Measurements from ENCODE around the gene URB1.
A peak's percentile ranks its signal among the peaks of the same experiment; 100 is the strongest.
"Not testable (repeated sequence)": the region's sequence is repeated elsewhere in the genome, so short reads cannot be mapped to it uniquely, and the experiment has no call there.

URB1 gene

GRCh38 chr21:32410916-32411315, 18.1 kb upstream of the URB1 start:
- no peak for DNase-seq

- DNase-seq, result no peak
Observed at GRCh38 chr21:32410291-32410690, 17.5 kb upstream of the URB1 start.

- no peak for DNase-seq
Observed at GRCh38 chr21:32406405-32406804, 13.6 kb upstream of the URB1 start.

- peak; percentile 50 for DNase-seq
Observed at GRCh38 chr21:32403201-32403777, 10.5 kb upstream of the URB1 start.

- no peak for DNase-seq
Observed at GRCh38 chr21:32393677-32394001, 827 bp upstream of the URB1 start.

GRCh38 chr21:32392299-32392879, 423 bp downstream of the URB1 start:
- no peak for DNase-seq

GRCh38 chr21:32391755-32392154, 1.1 kb downstream of the URB1 start:
- DNase-seq, result no peak

GRCh38 chr21:32390537-32391224, 2.1 kb downstream of the URB1 start:
- not testable (repeated sequence) for DNase-seq

- DNase-seq, result no peak
Observed at GRCh38 chr21:32389337-32390015, 3.3 kb downstream of the URB1 start.

- DNase-seq, result no peak
Observed at GRCh38 chr21:32388306-32388705, 4.5 kb downstream of the URB1 start.

- DNase-seq, result no peak
Observed at GRCh38 chr21:32387151-32387550, 5.7 kb downstream of the URB1 start.

GRCh38 chr21:32386195-32386870, 6.5 kb downstream of the URB1 start:
- no peak for DNase-seq

GRCh38 chr21:32383812-32384211, 9.0 kb downstream of the URB1 start:
- no peak for DNase-seq

- DNase-seq, result no peak
Observed at GRCh38 chr21:32382108-32382644, 10.6 kb downstream of the URB1 start.

GRCh38 chr21:32381571-32381970, 11.2 kb downstream of the URB1 start:
- no peak for DNase-seq

GRCh38 chr21:32380940-32381339, 11.9 kb downstream of the URB1 start:
- no peak for DNase-seq

- DNase-seq, result no peak
Observed at GRCh38 chr21:32378956-32379355, 13.9 kb downstream of the URB1 start.

GRCh38 chr21:32377991-32378390, 14.8 kb downstream of the URB1 start:
- no peak for DNase-seq

- no peak for DNase-seq
Observed at GRCh38 chr21:32377506-32377905, 15.3 kb downstream of the URB1 start.

- DNase-seq, result no peak
Observed at GRCh38 chr21:32372755-32373154, 20.1 kb downstream of the URB1 start.

- no peak for DNase-seq
Observed at GRCh38 chr21:32371913-32372314, 20.9 kb downstream of the URB1 start.

GRCh38 chr21:32370998-32371766, 21.6 kb downstream of the URB1 start:
- no peak for DNase-seq

All from stimulated activated CD4-positive, alpha-beta T cell treated with anti-CD3 and anti-CD28 coated beads, Interleukin-1b, Interleukin-23, amount 100 ng/mL, for 48 hours (primary cell).